GM12864 (cell line): Measurements from ENCODE around the gene THSD1.

ENCODE experiments used
- DNase-seq: peaks from one replicate; pipeline ENCODE4 v3.0.0-alpha.2; 2011; ENCODE audit warnings: low read depth
- H3K4me3 ChIP-seq: 2 replicates; pipeline ENCODE4 v1.5.1; 2011; ENCODE audit warnings: mild to moderate bottlenecking, low read depth, low read length, control low read depth
- TF ChIP-seq, protein P1 (sequence below): IDR thresholded peaks from 2 replicates; pipeline ENCODE4 v1.5.1; 2011; ENCODE audit warnings: low read depth, mild to moderate bottlenecking, moderate library complexity, low read length, control low read depth, inconsistent platforms; ENCODE audit errors: missing control alignments

The THSD1 gene

GRCh38 chr13:52450793-52451116, 44.8 kb upstream of the THSD1 start:
- no peak for DNase-seq
- TF ChIP-seq, protein P1, sequence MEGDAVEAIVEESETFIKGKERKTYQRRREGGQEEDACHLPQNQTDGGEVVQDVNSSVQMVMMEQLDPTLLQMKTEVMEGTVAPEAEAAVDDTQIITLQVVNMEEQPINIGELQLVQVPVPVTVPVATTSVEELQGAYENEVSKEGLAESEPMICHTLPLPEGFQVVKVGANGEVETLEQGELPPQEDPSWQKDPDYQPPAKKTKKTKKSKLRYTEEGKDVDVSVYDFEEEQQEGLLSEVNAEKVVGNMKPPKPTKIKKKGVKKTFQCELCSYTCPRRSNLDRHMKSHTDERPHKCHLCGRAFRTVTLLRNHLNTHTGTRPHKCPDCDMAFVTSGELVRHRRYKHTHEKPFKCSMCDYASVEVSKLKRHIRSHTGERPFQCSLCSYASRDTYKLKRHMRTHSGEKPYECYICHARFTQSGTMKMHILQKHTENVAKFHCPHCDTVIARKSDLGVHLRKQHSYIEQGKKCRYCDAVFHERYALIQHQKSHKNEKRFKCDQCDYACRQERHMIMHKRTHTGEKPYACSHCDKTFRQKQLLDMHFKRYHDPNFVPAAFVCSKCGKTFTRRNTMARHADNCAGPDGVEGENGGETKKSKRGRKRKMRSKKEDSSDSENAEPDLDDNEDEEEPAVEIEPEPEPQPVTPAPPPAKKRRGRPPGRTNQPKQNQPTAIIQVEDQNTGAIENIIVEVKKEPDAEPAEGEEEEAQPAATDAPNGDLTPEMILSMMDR: no peak
- H3K4me3 ChIP-seq: no peak overlapping the region

- peak within 1 kb of the TSS; percentile 80 for H3K4me3 ChIP-seq
- TF ChIP-seq, protein P1: peak; percentile 90
- peak; percentile 78 for DNase-seq
These were observed 44.2 kb upstream of the THSD1 start, which contains the start of gene VPS36 for GRCh38 chr13:52450012-52450792. TSS of gene VPS36 (minus strand) at chr13:52450634. CDS start at chr13:52450594, 40 bp downstream.

DNA sequence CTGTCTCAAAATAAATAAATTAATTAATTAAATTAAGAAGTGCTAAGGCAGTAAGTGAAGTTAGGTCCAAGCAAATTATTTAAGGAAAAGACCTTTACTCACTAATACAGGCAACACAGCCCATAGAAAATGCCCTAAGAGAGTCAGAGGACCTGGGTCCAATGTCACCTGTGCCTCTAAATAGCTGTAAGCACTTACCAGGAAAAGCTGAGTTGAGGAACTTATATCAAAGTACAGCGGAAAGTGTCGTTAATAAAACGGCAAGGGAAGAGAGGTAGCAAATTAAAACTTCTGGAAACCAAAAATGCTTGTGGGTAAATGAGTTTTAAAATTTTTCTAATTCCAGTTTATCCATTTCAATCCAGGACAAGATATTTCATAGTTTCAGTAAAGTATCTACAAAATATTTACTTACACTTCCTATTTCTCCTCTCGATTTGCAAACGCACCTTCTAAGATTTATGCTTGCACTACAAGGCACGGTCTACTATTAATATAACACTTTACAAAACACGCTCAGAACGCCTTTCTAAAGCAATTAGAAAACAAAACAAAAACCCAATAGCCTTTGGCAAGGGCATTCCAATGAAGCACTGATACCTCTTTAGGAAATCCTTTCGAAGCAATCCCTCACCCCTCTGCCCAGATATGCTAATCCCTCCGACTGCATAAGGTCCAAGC, 43.5 kb upstream of the THSD1 start:
- no peak for DNase-seq
- H3K4me3 ChIP-seq: peak overlapping the region; percentile 80
- TF ChIP-seq, protein P1: no peak

- H3K4me3 ChIP-seq: no peak overlapping the region; the same call in 1 of the 2 replicates
- no peak for DNase-seq
- TF ChIP-seq, protein P1: no peak
These were observed 42.0 kb upstream of the THSD1 start for GRCh38 chr13:52447815-52448552.

GRCh38 chr13:52447354-52447753, 41.4 kb upstream of the THSD1 start:
- H3K4me3 ChIP-seq: no peak overlapping the region
- TF ChIP-seq, protein P1: no peak
- DNase-seq: no peak

DNA sequence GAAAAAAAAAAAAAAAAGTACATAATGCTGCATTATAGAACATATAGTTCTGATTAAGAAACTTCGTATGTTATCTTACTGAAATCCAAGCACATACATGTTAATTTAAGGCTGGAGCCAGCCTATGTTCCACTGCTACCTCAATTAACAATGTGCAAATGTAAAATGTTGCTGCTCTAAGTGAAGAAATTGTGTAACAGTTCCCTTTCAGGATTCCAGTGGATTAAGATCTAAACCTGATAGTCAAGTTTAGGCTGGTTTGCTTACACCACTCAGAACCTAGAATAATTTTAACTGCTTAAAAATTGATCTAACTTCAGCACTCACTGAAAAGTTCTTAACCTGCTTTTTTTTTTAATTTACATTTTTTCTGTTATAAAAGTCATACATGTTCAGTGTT, 40.3 kb upstream of the THSD1 start:
- TF ChIP-seq, protein P1: no peak
- no peak overlapping the region for H3K4me3 ChIP-seq
- DNase-seq: no peak
